NCI-H748 (cell line): Measurements from ENCODE around the gene SHB.

Experiments used
- DNase-seq: peaks from one replicate; lab custom pipeline; 2025; ENCODE audit not compliant: unreplicated experiment; lab: John Stamatoyannopoulos, UW

SHB gene

DNA sequence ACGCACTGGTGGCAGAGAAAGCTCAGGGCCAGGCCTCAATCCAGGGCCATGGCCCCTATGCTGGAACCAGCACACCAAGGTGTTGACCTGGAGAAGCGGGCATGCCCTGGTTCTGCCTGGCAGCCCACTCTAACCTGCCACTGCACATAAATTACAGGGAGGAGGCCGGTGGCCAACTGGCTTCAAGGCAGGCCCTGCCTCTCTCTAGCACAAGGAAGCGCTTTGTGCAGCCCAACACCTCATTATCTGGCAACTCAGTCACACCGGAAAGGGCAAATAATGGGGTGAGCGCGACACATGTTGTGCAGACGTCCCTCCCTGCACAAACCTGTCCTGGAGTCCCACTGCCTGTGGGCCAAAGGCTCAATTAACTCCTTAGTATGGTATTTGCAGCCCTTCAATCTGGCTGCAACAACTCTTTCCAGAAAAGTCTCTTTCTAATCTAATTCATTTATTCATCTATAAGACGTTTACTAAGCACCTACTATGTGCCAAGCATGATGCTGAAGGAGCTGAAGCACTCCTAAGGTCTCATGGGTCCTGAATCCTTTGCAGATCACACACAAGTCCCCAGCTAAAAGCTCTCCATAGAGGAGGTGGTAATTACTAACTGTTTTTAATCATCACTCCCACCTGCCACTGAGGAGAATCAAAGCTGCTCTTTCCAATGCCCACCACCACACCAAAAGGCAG is 24.9 kb downstream of the SHB start:
- no peak for DNase-seq

GRCh38 chr9:38042626-38043357 is 26.2 kb downstream of the SHB start:
- no peak for DNase-seq

DNA sequence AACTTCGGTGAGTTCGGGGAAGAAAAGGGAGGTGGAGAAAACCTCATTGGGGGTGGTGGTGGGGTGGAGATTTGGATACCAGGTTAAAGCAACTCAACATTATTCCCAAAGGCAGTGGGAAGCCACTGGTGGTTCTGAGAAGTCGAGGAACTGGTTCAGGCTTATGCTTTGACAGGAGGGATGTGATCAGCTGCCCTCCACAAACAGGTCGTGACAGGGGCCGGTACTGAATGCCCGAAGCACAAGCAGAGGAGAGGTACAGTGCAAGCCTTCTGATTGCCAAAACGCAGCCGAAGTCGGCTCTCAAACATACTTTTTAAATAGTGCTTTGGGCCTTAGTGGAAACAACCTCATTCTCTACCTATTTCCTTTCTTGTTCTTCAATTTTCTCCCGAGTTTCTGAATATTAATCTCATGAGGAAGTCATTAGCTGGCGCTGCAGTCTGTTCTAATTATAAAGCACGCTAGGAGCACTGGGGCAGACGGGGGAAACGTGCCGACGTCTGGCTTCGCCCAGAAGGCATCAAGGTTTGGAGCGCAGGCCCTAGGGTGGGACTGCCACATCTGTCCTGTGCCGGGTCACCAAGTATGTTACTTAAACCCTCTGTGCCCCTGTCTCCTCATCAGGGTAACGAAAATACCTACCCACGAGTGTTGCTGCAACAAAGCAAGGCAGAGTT is 27.3 kb downstream of the SHB start:
- no peak for DNase-seq

DNA sequence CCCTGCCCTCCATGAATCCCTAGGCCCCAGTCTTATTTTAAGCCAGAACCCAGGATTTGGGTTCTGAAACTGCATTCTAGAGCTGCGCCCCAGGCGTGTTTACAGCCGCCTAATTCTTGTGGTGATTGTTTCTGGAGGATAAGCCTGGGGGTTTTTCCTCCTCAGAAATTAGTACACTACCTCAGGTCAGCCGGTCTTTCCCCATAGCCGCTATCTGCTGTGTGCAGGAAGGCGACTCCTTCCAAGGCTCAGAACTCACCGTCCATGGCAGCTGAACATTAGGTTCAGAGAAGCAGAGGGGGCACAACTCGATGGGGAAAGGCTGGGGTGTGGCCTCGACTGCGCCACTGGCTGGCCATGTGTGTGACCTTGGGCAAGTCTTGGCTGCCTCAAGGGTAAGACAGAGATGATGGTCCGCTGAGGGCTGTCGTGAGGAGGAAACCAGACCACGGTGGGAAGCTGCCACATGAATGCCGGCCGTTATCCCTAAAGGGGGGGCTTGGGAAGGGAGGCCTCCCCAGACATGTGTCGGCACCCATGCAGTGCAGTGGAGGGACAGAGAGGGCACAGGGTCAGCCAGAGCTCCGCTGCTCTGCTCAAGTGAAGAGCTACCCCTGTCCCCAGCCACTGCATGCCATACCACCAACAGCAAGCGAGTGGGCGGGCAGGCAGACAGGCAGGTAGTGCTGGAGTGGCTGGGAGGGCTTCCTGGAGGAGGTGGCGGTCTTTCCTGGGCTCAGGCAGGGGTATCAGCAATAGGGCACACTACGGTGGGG is 28.9 kb downstream of the SHB start:
- no peak for DNase-seq

GRCh38 chr9:38039090-38039906 is 29.7 kb downstream of the SHB start:
- no peak for DNase-seq

GRCh38 chr9:38038307-38039089 is 30.5 kb downstream of the SHB start:
- no peak for DNase-seq

DNA sequence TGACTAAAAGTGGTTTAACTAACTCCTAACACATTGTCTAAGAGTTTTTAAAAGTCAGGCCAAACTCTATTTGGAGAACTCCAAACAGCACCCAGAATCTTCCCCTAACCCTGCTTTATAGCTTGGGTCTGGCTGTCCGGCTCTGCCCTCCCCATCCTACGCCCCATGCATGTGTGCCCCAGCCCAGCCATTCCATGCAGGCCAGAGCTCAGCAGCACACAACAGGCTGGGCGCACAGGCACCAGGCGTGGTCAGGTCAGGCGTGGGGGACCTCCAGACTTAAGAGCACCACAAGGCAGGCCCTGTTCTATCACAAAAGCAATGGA is 31.1 kb downstream of the SHB start:
- DNase-seq, result no peak

DNA sequence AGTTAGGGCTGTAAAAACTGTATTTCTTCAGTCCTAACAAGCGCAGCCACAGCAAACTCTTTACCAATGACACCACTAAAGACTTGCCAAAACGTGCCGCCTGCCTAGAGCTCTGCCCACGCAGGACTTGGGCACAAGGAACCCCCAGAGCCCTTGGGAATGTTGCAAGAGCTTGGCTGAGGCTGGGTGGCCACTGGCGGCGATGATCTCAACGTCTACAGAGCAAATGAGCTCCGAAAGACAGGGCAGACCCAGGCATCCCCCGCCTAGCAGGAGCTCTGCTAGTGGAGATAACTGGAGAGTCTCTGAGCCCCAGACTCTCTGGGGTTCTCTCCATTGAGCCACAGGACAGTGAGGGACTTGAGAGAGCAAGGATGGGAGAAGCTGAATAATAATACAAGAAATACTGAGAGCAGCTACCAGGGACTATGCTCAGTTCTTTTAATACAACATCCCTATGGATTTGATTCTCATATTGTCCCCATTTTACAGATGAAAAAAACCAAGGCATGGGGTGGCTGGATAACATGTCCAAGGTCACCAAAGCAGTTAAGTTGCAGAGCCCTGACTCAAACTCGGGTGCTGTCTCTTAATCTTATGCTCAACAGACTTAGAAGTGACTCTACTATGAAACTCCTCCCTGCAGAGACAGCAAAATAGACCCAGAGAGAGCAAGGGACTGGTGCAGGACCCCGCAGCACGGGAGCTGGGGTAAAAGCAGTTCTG is 32.5 kb downstream of the SHB start:
- no peak for DNase-seq

DNA sequence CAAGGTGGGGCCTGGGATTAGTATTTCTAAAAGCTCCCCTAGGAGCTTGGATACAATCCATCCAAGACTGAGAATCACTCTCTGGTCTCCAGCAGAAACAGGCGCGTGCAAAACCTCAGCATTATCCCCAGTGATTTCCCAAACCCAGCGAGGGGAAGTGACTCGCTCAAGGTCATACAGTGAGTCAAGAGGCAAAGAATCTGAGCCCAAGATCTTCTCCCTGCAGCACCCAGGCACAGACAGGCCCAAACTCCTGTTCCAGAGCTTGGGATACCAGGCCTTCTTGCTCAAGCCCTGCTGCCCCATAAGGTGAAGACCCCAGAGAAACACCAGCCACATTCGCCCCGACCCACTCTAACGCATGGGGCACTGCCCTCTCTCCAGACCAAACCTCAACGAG is 33.2 kb downstream of the SHB start:
- no peak for DNase-seq

DNA sequence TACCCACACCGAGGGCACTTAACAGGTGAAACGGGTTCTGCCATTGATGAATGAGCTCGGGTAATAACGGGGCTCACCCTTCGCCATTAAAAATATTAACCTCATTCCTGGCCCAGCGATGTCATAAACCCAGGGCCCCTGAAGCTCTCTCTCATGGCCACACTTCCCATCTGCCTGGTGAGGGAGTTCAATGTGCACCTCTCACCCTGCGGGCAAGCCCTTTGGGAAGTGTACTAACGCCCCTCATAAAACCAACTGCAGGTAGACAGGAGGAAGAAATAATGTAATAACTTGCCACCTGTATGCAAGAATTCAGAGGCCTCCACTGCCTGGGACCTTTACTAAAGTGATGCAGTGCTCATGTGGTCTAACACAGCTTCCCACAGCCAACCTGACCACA is 35.1 kb downstream of the SHB start:
- DNase-seq, result no peak

DNA sequence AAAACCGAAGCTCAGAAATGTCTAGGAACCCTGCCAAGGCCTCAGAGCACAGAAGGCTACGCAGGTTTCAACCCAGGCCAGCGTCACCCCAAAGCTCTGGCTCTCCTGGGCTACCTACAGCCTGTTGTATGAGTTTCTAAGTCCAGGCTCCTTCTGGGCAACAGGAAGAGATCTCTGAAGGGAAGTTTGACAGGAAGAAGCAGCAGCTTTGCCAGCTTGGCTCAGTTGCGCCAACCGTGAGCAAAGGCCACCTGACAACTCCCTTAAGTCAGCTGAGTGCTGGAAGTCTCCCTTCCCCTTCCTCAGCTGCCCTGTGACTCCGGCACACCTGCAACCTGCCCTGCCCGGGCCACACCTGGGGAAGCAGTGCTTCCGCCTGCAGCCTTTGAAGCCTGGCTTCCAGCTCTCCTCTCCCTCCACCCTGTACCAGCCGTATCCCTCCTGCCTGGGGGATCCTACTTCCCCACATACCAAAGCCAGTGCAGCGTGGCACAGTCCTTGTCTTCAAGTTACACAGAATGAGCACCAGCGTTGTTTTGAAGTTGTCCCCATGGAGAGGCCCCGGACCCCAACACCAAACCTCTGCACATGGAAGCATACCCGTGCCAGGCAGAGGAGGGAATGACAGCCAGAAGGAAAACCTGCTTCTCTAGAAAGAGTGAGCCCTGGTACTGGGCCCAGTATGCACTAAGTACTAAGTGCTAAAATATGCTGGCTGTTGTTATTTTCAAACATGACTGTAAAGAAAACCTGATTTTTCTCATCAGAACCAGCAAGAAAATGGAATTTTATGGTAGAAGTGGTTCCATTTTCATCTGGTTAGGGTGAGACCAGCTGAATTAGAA is 36.5 kb downstream of the SHB start:
- DNase-seq, result no peak

GRCh38 chr9:38031594-38031993 is 37.4 kb downstream of the SHB start:
- DNase-seq, result no peak

- DNase-seq, result no peak
These were observed 38.4 kb downstream of the SHB start for GRCh38 chr9:38030658-38031057.

GRCh38 chr9:38029915-38030638 is 39.0 kb downstream of the SHB start:
- DNase-seq, result no peak

- DNase-seq, result no peak
These were observed 41.3 kb downstream of the SHB start for GRCh38 chr9:38027714-38028113.

GRCh38 chr9:38026840-38027527 is 42.0 kb downstream of the SHB start:
- DNase-seq, result peak; percentile 18
